SU-DHL-6 (cell line): ENCODE results near the gene LRP1B.
"Not testable (repeated sequence)": the region's sequence is repeated elsewhere in the genome, so short reads cannot be mapped to it uniquely, and the experiment has no call there.

Experiments
- CTCF ChIP-seq: fragments of 200-600 bp; sonication (generic); IDR thresholded peaks from one replicate; pipeline ENCODE4 v1.5.1; 2017; ENCODE audit warnings: antibody characterized with exemption, mild to moderate bottlenecking, low read length, moderate library complexity; ENCODE audit not compliant: insufficient read depth, poor library complexity, severe bottlenecking
- EZH2phosphoT487 ChIP-seq: fragments of 200-600 bp; sonication (generic), shearing (Covaris generic); conservative IDR thresholded peaks from 2 replicates; pipeline ENCODE4 v1.6.1; 2018; ENCODE audit warnings: mild to moderate bottlenecking, antibody characterized with exemption, low read length, moderate library complexity, mixed read lengths

- not testable (repeated sequence) for TF ChIP-seq EZH2phosphoT487, CTCF
These were observed 1586.0 kb downstream of the LRP1B start for GRCh38 chr2:140544769-140545168.
